ENCODE data around the gene PDE4C. TPM values are rescaled to one million over a fixed set of nuclear protein-coding genes. Genes with fewer than 3 reads are reported as not detected.

Gene PDE4C
- total RNA-seq, 1 experiment from 2014 or later: 0.42 TPM

GRCh38 chr19:18261474-18261873 lies 35.2 kb upstream of the PDE4C start:
- peaks cover 6% of the 10 kb centered on the region for H3K36me3 Mint-ChIP-seq (ENCODE audit: insufficient read depth, unreplicated experiment)
- no peak for DNase-seq (ENCODE audit: unreplicated experiment)
- H3K9me3 Mint-ChIP-seq (ENCODE audit: unreplicated experiment): no peaks in the 10 kb centered on the region
- no peak for TF ChIP-seq CTCF (IDR thresholded peaks at IDR 0.05; ENCODE audit: unreplicated experiment)
- no peaks in the 10 kb centered on the region for H3K27me3 Mint-ChIP-seq (ENCODE audit: insufficient read depth, unreplicated experiment)
- H3K27ac Mint-ChIP-seq (ENCODE audit: low read depth, unreplicated experiment): no peak overlapping the region
- ChIA-PET CTCF (interaction anchor here (0.5 to 4.1 kb wide), 5 partner anchors 9 to 115 kb away, joined by 3 to 24 read pairs (median 3); no protein-coding TSS in a partner anchor), POLR2A (no interaction called here)
- H3K4me3 Mint-ChIP-seq (ENCODE audit: unreplicated experiment): no peak overlapping the region
- H3K4me1 Mint-ChIP-seq (ENCODE audit: insufficient read depth, unreplicated experiment): no peaks in the 10 kb centered on the region
- intact Hi-C loops (cut with micrococcal nuclease): no loop called here
- no TSS peak for BruUV-seq (replicated peaks)

- CTCF ChIA-PET: interaction anchor here (4.1 kb wide), 1 partner anchor 7 kb away, joined by 24 read pairs; no protein-coding TSS in a partner anchor
- POLR2A ChIA-PET: no interaction called here
- no peaks in the 10 kb centered on the region for H3K36me3 Mint-ChIP-seq (ENCODE audit: insufficient read depth, unreplicated experiment)
- intact Hi-C loops (cut with micrococcal nuclease): no loop called here
- H3K4me3 Mint-ChIP-seq (ENCODE audit: unreplicated experiment): no peak overlapping the region
- no peak for TF ChIP-seq CTCF (IDR thresholded peaks at IDR 0.05; ENCODE audit: unreplicated experiment)
- H3K9me3 Mint-ChIP-seq (ENCODE audit: unreplicated experiment): no peaks in the 10 kb centered on the region
- H3K4me1 Mint-ChIP-seq (ENCODE audit: insufficient read depth, unreplicated experiment): no peaks in the 10 kb centered on the region
- H3K27ac Mint-ChIP-seq (ENCODE audit: low read depth, unreplicated experiment): no peak overlapping the region
- no peaks in the 10 kb centered on the region for H3K27me3 Mint-ChIP-seq (ENCODE audit: insufficient read depth, unreplicated experiment)
- peak; percentile 43 for DNase-seq (ENCODE audit: unreplicated experiment)
- BruUV-seq (replicated peaks): no TSS peak
Measured at GRCh38 chr19:18259893-18260292, 33.7 kb upstream of the PDE4C start.

GRCh38 chr19:18257503-18258470 lies 31.5 kb upstream of the PDE4C start:
- no peaks in the 10 kb centered on the region for H3K36me3 Mint-ChIP-seq (ENCODE audit: insufficient read depth, unreplicated experiment)
- DNase-seq (ENCODE audit: unreplicated experiment): no peak
- no peaks in the 10 kb centered on the region for H3K4me1 Mint-ChIP-seq (ENCODE audit: insufficient read depth, unreplicated experiment)
- H3K4me3 Mint-ChIP-seq (ENCODE audit: unreplicated experiment): no peak overlapping the region
- BruUV-seq (replicated peaks): no TSS peak
- ChIA-PET POLR2A (interaction anchor here (0.7 to 0.8 kb wide), 2 partner anchors 22 to 137 kb away, joined by 3 to 4 read pairs; no protein-coding TSS in a partner anchor), CTCF (interaction anchor here (0.5 to 0.6 kb wide), 3 partner anchors 29 to 144 kb away, joined by 3 to 6 read pairs (median 3); no protein-coding TSS in a partner anchor)
- intact Hi-C loops (cut with micrococcal nuclease): no loop called here
- no peak for TF ChIP-seq CTCF (IDR thresholded peaks at IDR 0.05; ENCODE audit: unreplicated experiment)
- no peak overlapping the region for H3K27ac Mint-ChIP-seq (ENCODE audit: low read depth, unreplicated experiment)
- no peaks in the 10 kb centered on the region for H3K9me3 Mint-ChIP-seq (ENCODE audit: unreplicated experiment)
- H3K27me3 Mint-ChIP-seq (ENCODE audit: insufficient read depth, unreplicated experiment): no peaks in the 10 kb centered on the region

Data from MCF 10A (cell line).